Activated CD4-positive, alpha-beta T cell treated with anti-CD3 and anti-CD28 coated beads for 4 hours (primary cell): Measurements from ENCODE around the gene KRTAP5-7.
"Not testable (repeated sequence)": the region's sequence is repeated elsewhere in the genome, so short reads cannot be mapped to it uniquely, and the experiment has no call there.

Experiments used
- DNase-seq, 2 donors: peaks; one replicate each; pipeline ENCODE4 v3.0.0-alpha.2; 2020

Gene KRTAP5-7

DNA sequence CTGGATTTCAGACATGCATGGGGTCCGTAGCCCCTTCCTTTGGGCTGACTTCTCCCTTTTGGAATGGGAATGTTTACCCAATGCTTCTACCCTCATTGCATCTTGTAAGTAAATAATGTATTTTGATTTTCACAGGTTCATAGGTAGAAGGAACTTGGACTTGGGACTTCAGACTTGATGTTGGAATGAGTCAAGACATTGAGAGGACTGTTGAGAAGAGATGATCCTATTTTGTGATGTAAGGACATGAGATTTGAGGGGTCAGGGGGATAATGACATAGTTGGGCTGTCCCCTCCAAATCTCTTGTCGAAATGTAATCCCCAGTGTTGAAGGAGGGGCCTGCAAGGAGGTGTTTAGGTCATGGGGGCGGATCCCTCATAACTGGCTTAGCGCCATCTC lies 37.4 kb downstream of the KRTAP5-7 start:
- no peak for DNase-seq

GRCh38 chr11:71565263-71565662 lies 38.2 kb downstream of the KRTAP5-7 start, which contains the start of gene KRTAP5-10:
TSS of gene KRTAP5-10 (plus strand) at chr11:71565563. CDS start at chr11:71565588, 25 bp downstream.
- DNase-seq: no peak

- DNase-seq: no peak
These were observed 39.1 kb downstream of the KRTAP5-7 start for GRCh38 chr11:71566081-71566620.

DNA sequence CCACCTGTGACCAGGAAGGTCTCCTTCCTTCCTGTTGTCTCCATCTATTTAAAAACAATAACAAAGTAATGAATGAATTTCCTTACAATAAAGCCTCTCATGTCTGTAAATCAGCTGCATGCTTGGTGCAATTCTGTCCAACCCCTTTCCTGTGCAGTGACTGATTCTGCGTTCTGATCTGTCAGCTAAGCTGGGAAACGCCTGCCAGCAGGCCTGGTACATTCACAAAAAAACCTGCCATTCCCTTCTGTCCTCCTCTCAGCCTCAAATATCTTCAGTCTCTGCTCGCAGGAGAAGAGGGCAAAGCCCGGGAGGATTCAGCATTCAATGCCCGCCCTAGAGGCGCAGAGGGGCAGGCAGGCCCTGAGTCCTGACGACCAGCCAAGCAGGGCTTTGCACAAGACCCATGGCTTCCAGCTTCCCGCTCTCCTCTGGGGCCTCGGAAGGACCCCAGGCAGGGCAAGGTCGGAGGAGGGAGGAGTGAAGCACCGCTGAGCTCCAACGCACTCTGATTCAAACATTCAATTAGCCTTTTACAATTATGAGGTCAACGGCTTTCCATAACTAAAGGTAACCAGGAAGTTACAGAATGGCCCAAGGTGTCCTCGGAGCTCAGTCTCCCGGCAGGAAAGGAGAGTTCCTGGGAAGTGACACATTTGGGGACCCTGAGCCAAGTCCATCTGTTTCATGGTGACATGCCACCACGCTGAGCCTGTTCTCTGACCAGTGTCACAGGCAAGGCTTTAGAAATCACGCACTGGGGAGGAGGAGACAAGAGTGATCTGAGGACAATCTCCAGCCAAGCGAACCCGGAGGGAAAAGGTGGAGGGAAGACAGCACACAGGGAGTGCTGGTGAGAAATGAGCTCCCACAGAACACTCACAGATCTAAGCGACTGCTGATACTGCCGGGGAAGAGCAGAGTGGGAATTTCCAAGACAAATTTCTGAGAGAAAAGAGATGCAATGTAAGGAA lies 39.8 kb downstream of the KRTAP5-7 start:
- DNase-seq: not testable (repeated sequence)

GRCh38 chr11:71567633-71568032 lies 40.6 kb downstream of the KRTAP5-7 start:
- not testable (repeated sequence) for DNase-seq

- DNase-seq: no peak
These were observed 41.8 kb downstream of the KRTAP5-7 start for GRCh38 chr11:71568704-71569349.

DNA sequence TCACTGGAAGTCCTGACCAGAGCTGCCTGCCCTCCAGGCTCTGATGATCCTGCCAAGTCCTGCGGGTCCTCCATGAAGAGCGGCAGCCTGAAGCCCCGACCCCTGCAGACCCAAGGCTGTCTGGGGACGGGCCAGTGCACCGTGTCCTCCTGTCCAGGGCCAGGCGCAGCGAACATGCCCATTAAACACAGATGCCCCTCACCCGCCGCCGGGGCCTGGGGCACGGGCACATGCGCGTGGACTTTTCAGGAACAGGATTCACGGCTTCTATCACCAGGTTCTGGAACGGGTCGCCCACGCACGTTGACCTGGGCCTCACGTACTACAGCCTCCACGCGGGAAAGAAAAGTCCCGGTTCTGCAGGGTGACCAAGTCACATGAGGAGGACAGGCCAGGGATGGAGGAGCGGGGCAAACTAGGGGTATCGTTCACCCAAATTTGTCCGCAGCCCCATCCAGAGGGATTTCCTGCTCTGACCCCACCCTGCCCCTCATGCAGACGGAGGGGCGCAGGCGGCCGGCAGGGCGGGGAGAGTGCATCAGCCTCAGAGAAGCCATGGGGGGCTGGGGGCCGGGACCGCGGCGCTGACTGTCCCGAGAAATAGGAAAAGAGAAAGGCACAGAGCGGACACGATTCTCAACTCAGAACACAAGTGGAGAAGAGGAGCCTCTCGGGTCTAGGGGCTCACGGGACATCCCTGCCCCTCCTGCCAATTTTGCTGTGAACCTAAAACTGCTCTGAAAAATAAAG lies 44.2 kb downstream of the KRTAP5-7 start:
- not testable (repeated sequence) for DNase-seq

- DNase-seq: no peak
These were observed 45.7 kb downstream of the KRTAP5-7 start for GRCh38 chr11:71572811-71573210.

DNA sequence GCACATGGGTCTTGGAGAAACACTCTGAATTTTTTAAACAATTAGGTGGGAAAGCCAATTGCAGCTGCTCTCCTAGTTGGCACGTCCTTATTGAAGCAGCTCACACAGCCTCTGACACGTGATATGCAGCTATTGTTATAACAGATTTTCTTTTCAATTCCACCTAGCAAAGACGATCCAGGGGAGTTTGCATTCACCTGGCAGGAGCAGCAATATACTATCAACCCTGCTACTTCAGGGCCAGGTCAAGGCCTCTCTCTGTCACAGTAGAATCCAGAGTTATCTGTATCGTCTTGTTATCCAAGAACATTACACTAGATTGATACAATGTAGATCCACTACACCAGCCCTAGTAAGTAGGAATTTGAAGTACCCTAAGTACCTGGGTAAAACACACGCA lies 47.4 kb downstream of the KRTAP5-7 start:
- no peak for DNase-seq

GRCh38 chr11:71575723-71576424 lies 48.8 kb downstream of the KRTAP5-7 start:
- DNase-seq: no peak

- DNase-seq: not testable (repeated sequence)
These were observed 49.8 kb downstream of the KRTAP5-7 start for GRCh38 chr11:71576688-71577465.

DNA sequence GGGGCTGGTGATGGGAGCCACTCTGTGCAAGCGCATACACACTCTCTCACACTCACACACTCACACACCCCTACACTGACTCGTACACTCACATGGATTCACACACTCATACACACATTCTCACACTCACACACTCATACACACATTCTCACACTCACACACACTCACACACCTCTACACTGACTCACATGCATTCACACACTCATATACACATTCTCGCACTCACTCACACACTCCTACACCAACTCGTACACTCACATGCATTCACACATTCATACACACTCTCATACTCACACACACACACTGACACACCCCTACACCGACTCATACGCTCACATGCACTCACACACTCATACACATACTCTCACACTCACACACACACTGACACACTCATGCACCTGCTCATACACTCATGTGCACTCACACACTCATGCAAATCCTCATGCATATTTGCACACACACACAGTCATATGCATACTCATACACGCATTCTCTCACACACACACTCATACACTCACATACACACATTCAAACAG lies 50.5 kb downstream of the KRTAP5-7 start:
- DNase-seq: no peak
